Fibroblast of villous mesenchyme (primary cell): ENCODE data around the gene MSX1. TPM values are rescaled to one million over a fixed set of nuclear protein-coding genes. Genes with fewer than 3 reads are reported as not detected.
"Not testable (repeated sequence)": the region's sequence is repeated elsewhere in the genome, so short reads cannot be mapped to it uniquely, and the experiment has no call there.

ENCODE experiments used
- DNase-seq: peaks from one replicate; pipeline ENCODE4 v3.0.0-alpha.2; 2010; ENCODE audit warnings: low read depth
- H3K4me3 ChIP-seq: 2 replicates; pipeline ENCODE4 v1.5.1; 2011; ENCODE audit warnings: low read depth, mild to moderate bottlenecking, low read length
- CTCF ChIP-seq: IDR thresholded peaks from 2 replicates; pipeline ENCODE4 v1.5.1; 2012; ENCODE audit warnings: low read depth, mild to moderate bottlenecking, low read length; ENCODE audit not compliant: insufficient read depth
- total RNA-seq: library from RNA; depleted of rRNA; stranded (reverse); fragments of >200 nt; gene quantifications from 2 replicates; pipeline ENCODE4 v1.2.3, GENCODE V29; 2012

Gene MSX1
- total RNA-seq, 1 donor: 4.3 TPM

- no peak overlapping the region for H3K4me3 ChIP-seq
- no peak for DNase-seq
- TF ChIP-seq CTCF: no peak
Observed at GRCh38 chr4:4820261-4820660, 39.2 kb upstream of the MSX1 start.

GRCh38 chr4:4820739-4821138, 38.7 kb upstream of the MSX1 start:
- no peak for DNase-seq
- H3K4me3 ChIP-seq: no peak overlapping the region
- no peak for TF ChIP-seq CTCF

DNA sequence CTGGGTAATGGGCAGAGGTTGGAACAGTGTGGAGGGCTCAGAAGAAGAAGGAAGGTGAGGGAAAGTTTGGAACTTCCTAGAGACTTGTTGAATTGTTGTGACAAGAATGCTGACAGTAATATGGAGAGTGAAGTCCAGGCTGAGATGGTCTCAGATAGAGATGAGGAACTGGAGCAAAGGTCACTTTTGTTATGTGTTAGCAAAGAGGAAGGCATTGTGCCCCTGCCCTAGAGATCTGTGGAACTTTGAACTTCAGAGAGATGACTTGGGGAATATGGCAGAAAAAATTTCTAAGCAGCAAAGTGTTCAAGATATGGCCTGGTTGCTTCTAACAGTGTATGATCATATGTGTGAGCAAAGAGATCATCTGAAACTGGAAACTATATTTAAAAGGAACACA, 37.9 kb upstream of the MSX1 start:
- TF ChIP-seq CTCF: no peak
- DNase-seq: no peak
- no peak overlapping the region for H3K4me3 ChIP-seq

- DNase-seq, H3K4me3 ChIP-seq: not testable (repeated sequence)
Observed at GRCh38 chr4:4822286-4822685, 37.2 kb upstream of the MSX1 start.

DNA sequence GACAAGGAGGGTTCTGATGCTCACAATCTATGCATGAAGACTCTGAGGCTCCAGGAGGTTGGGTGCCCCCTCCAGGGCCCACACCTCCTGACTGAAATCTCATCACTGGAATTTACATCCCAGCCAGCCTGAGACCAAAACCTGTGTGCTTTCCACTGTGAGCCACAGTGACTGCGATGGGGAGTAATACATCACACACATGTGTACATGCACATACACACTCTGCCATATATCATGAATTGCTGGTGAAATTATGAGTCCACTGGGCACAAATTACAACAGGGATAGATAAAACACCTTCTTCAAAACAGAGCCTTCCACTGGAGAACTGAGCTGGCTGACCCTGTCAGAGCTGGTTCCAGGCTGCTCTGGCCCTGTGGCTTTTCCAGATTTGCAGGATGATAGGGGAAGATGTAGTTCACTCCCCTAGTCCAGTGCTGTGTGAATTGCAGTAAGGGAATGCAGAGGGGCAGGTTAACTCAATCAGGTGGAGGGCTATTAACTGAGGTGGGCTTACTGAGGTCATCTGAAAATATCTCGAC, 35.8 kb upstream of the MSX1 start:
- H3K4me3 ChIP-seq: no peak overlapping the region
- no peak for DNase-seq
- no peak for TF ChIP-seq CTCF

- no peak for DNase-seq
Observed at GRCh38 chr4:4824232-4824631, 35.2 kb upstream of the MSX1 start.

DNA sequence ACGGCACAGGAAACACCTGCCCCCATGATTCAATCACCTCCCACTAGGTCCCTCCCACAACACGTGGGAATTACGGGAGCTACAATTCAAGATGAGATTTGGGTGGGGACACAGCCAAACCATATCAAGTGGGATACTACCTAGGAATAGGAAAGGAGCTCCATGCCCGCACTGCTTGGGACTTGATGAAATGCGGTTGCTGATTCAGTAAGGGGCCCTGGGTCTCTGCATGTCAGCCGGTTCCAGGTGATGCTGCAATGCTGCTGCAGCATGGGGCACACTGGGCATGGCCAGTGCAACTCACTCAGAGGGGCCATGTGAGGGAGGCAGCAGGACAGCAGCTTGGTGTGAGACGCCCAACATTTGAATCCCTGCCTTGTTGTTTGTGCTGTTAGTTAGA, 34.0 kb upstream of the MSX1 start:
- TF ChIP-seq CTCF: no peak

More at GRCh38 chr4:4824232-4824631, 35.2 kb upstream of the MSX1 start:
- no peak overlapping the region for H3K4me3 ChIP-seq
- TF ChIP-seq CTCF: no peak

More for the DNA sequence above, 34.0 kb upstream of the MSX1 start:
- no peak for DNase-seq
- H3K4me3 ChIP-seq: no peak overlapping the region
